Measurements from ENCODE around the gene MYO5C. TPM values are rescaled to one million over a fixed set of nuclear protein-coding genes. Genes with fewer than 3 reads are reported as not detected.

The MYO5C gene
- total and polyA plus RNA-seq, 2 donors (not counting 3 experiments of a cell fraction or from before 2014, with no cell fraction given) = 7.5 to 19.4 TPM

DNA sequence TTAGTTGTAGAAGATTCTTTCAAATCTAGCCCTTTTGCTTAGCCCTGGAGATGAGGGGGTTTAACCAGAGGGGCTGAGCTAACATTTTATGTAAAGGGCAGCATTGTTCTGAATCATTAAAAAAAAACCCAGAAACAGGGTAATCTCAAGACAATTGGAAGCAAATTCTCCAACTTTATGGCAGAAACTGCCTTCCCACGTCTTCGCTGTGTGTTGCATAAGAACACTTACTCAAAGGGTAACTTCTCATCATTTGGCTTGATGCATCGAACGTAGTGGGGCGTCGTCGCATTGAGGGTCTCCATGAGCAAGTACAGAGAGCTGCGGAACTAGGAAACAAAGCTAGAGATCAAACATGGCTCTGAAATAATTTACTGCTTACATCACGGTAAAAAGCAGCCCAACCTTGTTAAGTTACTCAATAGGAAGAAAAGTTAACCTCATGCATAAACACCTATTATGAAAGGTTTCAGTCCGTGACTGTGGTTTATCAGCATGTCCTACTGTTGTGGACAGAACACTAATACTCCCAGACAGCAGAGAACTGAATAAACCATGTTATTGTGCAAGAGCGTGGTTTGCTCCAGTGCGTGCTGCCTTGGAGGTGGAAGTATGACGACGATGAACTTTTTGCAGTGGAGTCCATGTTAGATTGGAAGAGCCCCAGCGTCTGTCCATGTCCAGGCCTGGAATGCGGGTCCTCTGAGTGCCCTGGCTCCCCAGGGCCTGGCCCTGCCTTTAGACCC is 48.7 kb downstream of the MYO5C start:
- dilution Hi-C loops (cut with MboI; ENCODE audit: extremely low pct_ligation_motif_present, low sequenced_read_pairs) = no loop called here

More for the DNA sequence above, 48.7 kb downstream of the MYO5C start:
- Histone ChIP-seq H3K9me3 (replicated peaks; ENCODE audit: control insufficient read depth, insufficient read depth, low read length) (no peaks in the 10 kb centered on the region), H2AFZ (ENCODE audit: low read depth, low read length) (no peak overlapping the region), H3K27me3 (ENCODE audit: control insufficient read depth in 2 of 2, insufficient read depth in 2 of 2, low read length in 2 of 2) (no peaks in the 10 kb centered on the region), H3K4me2 (ENCODE audit: insufficient read depth, low read length) (no peak overlapping the region), H3K79me2 (ENCODE audit: control insufficient read depth, insufficient read depth, low read length) (no peaks in the 10 kb centered on the region), H3K36me3 (ENCODE audit: control insufficient read depth in 2 of 2, extremely low read depth in 1 of 2, insufficient read depth in 2 of 2, low read length in 2 of 2) (peaks cover 0 to 4% of the 10 kb centered on the region in 2 experiments), H3K27ac (ENCODE audit: insufficient read depth, low read depth, low read length) (no peak overlapping the region), H3K4me3 (replicated peaks in 1 of 3; ENCODE audit: insufficient read depth in 1 of 3, low read depth in 1 of 3, low read length in 3 of 3) (no peak overlapping the region), H3K4me1 (ENCODE audit: control insufficient read depth, extremely low read depth, insufficient read depth, low read length) (peaks cover 2% of the 10 kb centered on the region), H3K9ac (replicated peaks; ENCODE audit: extremely low read depth, insufficient read depth, low read length) (no peak overlapping the region), H3K9me1 (replicated peaks; ENCODE audit: control insufficient read depth, extremely low read depth, insufficient read depth, low read length) (no peaks in the 10 kb centered on the region), H4K20me1 (replicated peaks; ENCODE audit: control insufficient read depth, extremely low read depth, insufficient read depth, low read length) (no peaks in the 10 kb centered on the region)
- BruUV-seq (replicated peaks) = no TSS peak
- no peak for FAIRE-seq
- intact Hi-C loops (cut with micrococcal nuclease) = no loop called here
- TF ChIP-seq GATA2 (IDR thresholded peaks at IDR 0.05; ENCODE audit: insufficient read depth, insufficient read length, low read depth, low read length) (no peak), FOS (IDR thresholded peaks at IDR 0.05; ENCODE audit: borderline replicate concordance, insufficient read depth, low read length) (no peak), CTCF (IDR thresholded peaks at IDR 0.05; ENCODE audit: extremely low read depth in 1 of 2, insufficient read depth in 1 of 2, low read depth in 1 of 2, low read length in 2 of 2) (no peak), POLR2AphosphoS5 (IDR thresholded peaks at IDR 0.05; ENCODE audit: insufficient read depth, low read depth, low read length) (no peak), POLR2A (IDR thresholded peaks at IDR 0.05; ENCODE audit: low read depth, low read length) (no peak), EZH2 (IDR thresholded peaks at IDR 0.05; ENCODE audit: borderline replicate concordance, low read depth, low read length, severe bottlenecking) (no peak), MYC (IDR thresholded peaks at IDR 0.05; ENCODE audit: low read depth, low read length) (no peak), JUN (IDR thresholded peaks at IDR 0.05; ENCODE audit: borderline replicate concordance, insufficient read depth, insufficient read length, low read depth) (no peak)
- TF ChIP-seq, protein P1, sequence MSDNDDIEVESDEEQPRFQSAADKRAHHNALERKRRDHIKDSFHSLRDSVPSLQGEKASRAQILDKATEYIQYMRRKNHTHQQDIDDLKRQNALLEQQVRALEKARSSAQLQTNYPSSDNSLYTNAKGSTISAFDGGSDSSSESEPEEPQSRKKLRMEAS (IDR thresholded peaks at IDR 0.05; ENCODE audit: insufficient read depth, insufficient read length) = no peak
- ChIA-PET POLR2A (interaction anchor here (0.7 kb wide), 1 partner anchor 9 kb away, joined by 3 read pairs; no protein-coding TSS in a partner anchor), CTCF (interaction anchor here (1.2 to 1.4 kb wide), 2 partner anchors 15 to 19 kb away, joined by 3 to 7 read pairs; no protein-coding TSS in a partner anchor)
- DNase-seq (ENCODE audit: low read depth, low spot score) = no peak
